GM18858 (cell line): Measurements from ENCODE around the gene RASD2.

Source experiments
- ATAC-seq: cut with Tn5 transposase; IDR thresholded peaks from one replicate; pipeline ENCODE4 v1.9.1; 2021; ENCODE audit not compliant: unreplicated experiment

Gene RASD2

GRCh38 chr22:35581023-35581413 lies 40.4 kb downstream of the RASD2 start:
- no peak for ATAC-seq

DNA sequence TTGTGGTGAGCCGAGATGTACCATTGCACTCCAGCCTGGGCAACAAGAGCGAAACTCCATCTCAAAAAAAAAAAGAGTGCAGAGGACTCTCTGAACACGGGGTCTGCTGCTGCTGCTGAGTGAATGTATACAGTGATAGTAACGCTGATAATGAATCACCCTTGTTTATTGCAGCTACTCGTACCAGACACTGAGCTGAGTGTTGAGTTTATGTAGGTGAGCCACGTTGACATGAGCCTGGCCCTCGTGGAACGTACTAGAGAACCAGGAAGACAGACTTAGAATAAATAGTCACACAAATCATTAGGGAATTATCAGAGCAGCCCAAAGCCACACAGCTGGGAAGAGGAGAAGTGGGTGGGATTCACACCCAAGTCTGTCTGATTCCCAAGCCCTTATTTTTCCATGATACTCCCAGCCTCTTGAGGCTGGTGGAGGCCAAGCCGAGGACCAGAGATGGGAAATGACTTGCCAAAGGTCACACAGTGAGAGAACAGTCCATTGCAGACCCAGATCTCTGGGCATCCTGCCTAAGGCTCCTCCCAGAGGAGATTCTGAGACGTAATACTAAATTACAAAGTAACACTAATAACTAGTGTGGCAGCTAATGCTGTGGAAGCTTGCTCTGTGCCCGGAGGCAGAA lies 41.7 kb downstream of the RASD2 start:
- no peak for ATAC-seq

DNA sequence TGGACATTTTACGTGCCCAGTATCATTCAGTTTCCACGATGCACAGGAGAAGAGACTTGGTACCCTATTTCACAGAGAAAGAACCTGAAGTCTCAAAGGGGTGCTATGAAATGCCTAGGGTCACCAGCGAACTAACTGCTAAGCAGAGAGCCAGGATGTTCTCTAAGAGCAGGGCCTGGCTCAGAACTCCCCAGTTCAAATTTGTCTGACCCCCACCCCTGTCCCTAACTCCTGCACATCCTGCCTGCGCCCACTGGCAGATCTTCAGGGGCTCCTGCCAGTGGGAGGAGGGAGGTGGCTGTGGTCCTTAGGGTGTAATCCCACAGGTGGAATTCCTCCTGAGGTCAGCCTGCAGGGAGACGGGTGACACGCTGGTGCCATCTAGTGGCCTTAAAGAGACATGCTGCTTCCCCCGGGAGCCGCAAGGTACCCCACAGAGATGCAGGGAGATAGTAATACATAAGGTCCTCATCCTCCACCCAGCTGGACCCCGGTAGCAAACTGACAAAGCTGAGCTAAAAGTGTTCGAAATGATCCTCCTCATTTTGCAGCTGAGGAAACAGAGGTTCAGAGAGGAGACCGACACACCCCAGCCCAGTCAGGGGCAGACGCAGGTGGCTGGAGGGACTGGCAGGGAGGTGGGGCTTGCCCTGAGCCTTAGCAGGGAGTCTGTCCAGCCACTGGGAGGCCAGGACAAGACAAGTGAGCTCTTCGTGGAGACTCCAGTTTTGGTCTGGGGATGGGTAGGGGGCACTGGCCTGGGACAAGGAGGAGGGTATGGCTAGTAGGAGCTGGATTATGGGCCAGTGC lies 42.4 kb downstream of the RASD2 start:
- ATAC-seq = no peak

DNA sequence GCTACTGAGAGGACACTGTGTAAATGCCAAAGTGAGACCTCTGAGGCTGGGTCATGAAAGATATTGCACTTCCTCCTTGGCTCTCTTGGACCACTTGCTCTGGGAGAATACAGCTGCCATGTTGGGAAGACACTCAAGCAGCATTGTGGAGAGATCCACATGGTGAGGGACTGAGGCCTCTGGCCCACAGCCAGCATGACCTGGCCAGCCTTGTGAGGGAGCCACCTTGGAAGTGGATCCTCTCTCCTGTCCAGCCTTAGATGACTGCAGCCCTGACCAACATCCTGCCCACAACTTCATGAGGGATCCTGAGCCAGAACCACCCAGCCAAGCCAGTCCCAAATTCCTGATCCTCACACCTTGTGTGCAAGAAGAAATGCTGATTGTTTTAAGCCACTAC lies 46.1 kb downstream of the RASD2 start:
- no peak for ATAC-seq

DNA sequence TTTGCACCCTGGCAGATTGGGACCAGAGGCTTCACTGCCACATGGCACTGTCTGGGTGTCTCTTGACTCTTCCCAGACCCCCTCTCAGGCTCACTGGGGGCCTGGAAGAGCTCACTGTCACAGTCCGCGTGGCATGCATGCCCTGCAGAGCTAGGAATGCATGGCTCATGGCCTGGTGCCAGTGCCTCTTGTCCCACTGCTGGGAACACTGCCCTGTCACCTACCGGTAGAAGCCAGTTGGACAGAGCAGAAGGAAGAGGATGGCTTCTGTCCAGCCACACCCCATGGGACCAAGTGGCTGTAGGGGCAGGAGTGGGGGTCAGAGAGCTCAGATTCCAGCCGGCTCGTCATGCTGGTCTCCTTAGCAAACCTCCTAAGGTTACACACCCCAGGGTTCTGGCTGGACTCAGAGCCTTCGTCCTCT lies 46.8 kb downstream of the RASD2 start:
- ATAC-seq = no peak

DNA sequence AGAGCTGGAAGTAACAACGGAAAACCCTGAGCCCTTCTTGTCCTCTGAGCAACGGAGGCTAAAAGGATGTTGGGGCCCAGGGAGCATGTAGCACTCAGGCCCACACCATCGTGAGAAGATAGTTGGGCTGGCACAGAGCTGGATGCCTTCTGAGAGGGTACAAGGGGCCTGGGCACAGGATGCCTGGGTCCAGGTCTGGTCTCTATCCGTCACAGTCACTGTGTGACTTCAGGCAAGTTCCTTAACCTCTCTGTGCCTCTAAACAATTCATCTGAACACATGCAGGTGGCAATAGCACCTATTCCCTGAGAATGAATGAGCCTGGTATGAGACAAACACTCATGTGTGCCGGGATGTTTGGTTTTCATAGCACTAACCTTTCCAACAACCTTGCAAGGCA lies 47.3 kb downstream of the RASD2 start:
- ATAC-seq = no peak

DNA sequence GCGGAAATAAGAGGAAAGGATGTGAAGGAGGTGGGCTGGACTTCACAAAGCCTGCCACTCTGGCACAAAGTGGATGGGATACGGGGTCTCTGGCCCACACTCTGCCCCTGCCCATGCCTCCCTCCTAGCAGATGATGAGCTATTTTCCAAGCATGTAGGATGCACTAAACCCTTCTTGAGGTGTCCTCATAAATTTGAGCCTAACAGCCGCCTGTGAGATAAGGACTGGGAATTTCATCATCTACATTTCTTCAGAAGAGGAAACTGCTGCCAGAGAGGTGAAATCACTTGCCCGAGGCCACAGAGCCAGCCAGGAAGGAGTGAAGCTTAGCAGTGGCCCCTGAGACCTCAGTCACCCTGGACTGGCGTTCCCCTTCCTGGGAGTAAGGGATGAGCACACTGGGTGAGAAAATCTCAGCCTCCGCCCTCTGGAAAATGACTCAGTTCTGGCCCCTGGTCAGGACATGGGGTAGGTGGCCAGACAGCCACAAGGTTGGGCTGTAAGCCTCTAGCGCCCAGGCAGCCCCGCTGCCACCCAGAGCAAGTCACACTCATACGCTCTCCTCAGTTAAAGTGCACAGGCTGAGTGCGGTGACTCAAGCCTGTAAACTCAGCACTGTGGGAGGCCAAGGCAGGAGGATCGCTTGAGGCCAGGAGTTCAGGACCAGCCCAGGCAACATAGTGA lies 48.6 kb downstream of the RASD2 start:
- no peak for ATAC-seq

- ATAC-seq = no peak
These were observed 49.1 kb downstream of the RASD2 start for GRCh38 chr22:35589756-35590093.

DNA sequence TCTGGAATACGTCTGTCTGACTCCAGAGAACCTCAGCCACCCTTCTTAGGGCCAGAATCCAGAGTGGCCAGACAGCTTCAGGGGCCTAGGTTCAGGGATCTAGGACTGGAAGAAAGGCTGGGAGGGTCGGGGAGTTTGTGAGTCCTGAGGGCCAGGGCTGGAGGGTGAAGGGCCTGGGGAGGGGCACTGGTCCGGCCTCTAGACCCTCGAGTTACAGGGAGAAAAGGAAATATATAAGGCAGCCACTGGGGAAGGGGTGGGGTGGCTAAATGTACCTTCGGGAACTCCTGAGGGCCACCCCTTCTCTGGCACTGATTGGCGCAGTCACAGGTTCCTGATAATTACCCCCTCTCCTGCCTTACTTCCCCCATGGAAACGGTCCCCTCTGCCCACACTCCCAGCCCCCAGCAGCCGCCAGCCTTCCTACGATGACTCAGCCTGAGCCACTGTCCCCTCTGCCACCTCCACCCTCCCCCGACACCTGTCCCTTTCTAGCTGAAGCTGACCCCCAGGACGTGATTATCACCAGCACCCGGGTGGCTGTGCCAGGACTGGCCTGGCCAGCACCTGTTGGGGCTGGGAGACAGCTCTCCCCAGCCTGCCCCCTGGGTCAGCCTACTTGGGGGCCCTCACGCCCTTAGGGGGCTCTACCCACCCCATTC lies 50.1 kb downstream of the RASD2 start:
- ATAC-seq = no peak

DNA sequence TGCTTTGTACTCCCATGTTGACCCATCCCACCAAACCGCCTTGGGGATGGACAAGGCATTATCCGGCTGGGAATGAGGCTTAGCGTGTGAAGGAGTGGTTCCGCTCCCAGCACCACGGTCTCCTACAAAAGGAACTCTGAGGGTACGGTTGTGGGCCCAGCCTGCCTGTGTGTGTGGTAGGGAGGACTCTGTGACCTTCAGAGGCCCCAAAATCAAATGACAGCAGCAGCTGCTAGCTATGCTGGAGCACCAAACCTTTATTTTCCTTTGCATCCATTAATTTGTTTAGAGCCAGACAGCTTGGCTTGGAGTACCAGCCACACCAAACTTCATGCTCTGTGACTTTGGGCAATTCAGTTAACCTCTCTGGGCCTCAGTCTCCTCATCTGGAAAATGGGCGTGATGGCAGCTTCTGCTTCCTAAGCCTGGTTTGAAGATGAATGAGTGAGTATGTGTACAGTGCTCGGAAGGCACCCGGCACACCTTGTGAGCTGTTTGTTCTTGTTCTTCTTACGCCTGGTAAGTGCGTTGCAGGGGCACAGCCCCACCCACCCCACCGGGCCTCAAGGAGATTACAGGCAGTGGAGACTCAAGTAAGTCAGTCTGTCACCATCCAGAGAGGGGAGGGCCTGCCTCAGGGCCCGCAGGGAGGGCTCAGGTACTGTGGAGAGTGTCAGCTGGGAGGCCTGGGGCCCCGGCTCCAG lies 51.2 kb downstream of the RASD2 start:
- no peak for ATAC-seq

DNA sequence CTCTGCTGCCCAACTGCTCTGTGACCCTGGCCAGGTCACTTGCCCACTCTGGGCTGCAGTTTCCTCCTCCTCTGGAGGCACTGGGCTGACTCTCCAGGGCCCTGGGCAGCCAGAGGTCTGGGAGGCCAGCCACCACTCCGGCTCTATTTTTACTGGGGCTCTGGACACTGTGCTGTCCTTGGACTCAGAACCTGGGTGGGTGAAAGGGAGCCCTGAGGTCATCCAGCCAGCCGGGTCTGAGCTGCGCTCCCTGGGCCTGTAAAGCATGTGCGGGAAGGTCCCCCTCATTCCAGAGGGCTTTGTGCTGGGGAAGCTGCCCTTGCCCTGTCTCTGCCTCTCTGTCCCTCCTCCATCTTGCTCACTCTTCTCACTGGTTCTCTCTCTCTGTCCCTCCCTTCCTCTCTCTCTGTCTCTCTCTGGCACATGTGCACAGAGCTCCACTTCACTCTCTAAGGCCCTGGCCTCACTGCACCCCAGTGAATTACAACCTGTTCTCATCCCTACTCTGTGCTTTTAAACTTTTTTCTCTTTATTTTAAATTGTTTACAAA lies 51.9 kb downstream of the RASD2 start:
- no peak for ATAC-seq

DNA sequence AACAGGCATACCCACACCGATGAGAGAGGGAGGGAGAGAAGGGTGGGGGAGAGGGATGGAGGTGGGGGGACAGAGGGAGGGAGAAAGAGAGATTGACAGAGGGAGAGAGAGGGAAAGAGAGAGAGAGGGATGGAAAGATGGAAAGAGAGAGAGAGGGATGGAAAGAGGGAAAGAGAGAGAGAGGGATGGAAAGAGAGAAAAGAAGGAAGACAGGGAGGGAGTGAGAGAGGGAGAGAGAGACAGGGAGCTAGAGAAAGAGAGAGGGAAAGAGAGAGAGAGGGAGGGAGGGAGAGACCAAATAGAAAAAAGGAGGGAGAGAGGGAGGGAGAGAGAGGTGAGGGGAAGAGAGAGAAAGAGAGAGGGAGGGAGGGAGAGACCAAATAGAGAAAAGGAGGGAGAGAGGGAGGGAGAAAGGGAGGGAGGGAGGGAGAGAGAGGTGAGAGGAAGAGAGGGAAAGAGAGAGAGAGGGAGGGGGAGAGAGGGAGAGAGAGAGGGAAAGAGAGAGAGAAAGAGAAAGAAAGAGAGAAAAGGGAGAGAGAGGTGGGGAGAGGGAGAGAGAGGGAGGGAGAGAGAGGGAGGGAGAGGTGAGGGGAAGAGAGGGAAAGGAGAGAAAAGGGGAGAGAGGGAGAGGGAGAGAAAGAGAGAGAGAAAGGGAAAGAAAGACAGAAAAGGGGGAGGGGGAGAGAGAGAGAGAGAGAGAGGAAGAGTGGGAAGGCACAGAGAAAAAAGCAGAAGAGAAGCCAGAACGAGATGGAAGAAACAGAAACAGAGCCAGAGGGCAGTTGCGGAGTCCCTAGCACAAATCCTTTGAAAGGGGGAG lies 52.6 kb downstream of the RASD2 start:
- no peak for ATAC-seq

GRCh38 chr22:35593891-35594470 lies 53.4 kb downstream of the RASD2 start:
- ATAC-seq = no peak

DNA sequence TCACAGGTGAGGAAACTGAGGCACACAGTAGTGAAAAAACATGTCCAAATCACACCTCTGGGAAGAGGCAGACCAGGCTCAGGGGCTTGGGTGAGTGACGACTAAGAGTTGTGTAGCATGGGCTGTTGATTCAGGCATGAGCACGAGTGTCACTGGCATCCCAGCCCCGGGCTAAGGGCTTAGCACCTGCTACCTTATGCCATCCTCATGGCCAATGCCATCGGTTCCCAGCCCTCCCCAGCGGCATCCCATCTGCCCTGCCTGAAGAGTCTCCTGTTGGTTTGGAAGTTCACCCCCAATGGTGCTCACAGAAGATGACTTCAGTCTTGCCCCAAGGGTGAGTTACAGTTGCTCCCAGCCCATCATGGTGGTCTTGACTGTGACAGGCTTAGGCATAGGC lies 54.1 kb downstream of the RASD2 start:
- no peak for ATAC-seq

DNA sequence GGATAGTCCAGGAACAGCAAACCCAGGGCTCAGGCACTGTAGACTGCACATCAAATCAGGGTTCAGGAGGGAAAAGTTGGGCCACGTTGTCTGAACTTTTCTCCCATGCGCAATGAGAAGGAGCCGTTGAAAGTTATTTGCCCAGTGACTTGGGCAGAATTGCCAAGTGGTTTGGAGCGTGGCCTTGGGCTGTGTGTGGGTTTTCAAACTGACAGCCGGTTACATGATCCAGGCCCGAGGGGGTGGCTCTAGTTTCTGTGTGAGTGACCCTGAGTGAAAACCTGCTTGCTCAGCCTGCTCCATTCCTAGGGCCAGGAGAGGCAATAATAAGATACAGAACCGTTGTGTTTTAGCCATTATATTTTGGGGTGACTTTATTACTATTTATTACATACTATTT lies 56.2 kb downstream of the RASD2 start:
- ATAC-seq = no peak

DNA sequence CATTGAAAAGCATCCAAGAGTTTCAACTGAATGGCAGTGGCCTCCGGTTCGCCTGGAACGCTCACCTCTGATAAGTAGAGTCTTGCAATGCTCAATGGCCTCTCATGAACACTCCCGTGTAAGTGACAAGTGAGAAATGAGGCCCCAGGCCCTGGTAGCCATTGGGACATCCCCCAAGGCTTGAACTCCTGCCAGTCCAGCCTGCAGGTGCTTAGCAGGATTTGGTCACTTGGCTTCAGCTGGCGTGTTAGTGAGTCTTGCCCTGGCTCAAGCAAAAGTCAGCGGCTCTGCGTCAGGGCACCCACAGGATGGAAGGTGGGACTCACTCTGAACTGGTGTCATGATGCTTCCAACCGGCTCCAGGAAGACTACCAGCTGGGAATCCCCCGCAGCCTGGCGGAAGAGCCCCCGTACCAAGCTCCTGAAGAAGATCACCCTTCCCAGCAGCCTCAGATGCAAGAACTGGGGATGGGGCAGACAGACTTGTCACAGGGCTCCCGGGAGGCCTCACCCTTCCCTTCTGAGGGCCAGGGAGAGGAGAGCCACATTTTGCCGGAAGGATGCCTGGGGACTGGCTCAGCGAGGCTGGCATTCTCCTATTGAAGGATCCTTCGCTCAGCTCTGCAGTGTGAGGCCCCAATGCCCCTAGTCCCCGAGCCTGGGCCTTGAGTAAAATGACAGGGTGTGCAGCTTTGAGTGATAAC lies 57.2 kb downstream of the RASD2 start:
- no peak for ATAC-seq

GRCh38 chr22:35598396-35598710 lies 57.7 kb downstream of the RASD2 start:
- no peak for ATAC-seq

GRCh38 chr22:35599364-35599763 lies 58.7 kb downstream of the RASD2 start:
- no peak for ATAC-seq

- ATAC-seq = no peak
These were observed 59.8 kb downstream of the RASD2 start for GRCh38 chr22:35600476-35600875.
